Stimulated activated CD4-positive, alpha-beta T cell treated with anti-CD3 and anti-CD28 coated beads, Interleukin-1b, Interleukin-23, amount 100 ng/mL, for 4 hours (primary cell): ENCODE data around the gene SLC4A8.

Source experiments
- DNase-seq, 2 donors: peaks; one replicate each; pipeline ENCODE4 v3.0.0-alpha.2; 2020; ENCODE audit warnings: low read depth in 2 of 2

SLC4A8 gene

DNA sequence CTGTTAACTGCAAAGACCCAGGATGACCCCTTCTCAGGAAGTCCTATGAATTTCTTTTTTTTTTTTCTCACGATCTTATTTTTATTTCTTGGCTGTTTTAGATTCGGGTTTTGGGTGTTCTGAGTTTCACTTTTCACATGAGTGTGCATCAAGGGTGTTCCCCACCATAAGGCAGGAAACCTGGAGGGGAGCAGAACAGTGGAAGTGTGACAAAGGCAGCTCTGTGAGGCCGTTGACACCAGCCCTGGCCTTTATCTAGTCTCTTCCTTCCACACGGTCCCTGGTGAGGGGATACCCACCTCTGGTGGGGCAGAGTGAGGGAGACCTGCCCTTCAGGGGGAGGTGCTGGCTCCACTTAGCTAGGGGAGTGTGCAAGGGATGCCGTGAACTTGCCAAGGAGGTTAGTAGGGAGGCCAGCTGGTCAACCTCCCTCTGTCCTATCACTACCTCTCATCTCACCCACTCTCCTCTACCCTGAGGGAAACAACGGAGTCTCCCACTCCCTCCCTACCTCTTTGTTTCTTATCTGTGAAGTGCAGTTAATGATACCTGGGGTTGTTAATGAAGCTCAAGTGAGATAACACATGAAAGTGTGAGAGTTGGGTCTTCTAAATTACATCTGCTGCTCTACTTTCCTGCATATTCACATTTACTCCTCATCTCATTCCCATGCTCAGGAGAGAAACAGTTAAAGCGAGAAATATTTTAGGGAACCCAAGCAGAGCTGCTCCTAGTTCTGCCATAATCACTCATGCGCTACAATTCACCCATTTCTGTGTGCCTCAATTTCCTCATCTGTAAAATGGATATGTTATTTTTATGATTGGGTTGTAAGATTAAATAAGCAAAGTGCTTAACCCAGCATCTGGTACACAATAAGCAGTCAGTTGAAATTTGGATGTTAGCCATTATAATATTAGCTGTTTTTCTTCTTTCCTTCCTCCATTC is 29.1 kb upstream of the SLC4A8 start:
- DNase-seq = no peak

GRCh38 chr12:51397670-51398069 is 27.0 kb upstream of the SLC4A8 start:
- DNase-seq = no peak

DNA sequence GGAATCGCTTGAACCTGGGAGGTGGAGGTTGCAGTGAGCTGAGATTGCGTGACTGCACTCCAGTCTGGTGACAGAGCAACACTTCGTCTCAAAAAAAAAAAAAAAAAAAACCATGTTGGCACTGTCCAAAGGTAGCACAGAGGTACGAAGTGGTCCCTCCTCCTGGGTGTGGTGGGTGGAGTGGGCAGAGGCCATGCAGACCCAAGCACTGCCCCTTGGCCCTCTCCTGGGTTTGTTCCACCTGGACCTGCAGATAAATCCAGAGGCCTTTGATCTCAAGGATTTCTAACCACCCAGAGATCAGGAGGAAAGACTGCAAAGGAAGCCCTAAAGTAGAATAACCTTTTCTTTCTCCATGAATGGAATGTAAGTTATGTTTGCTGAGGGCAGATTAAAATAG is 24.7 kb upstream of the SLC4A8 start:
- DNase-seq = no peak

- DNase-seq = no peak
Measured at GRCh38 chr12:51401020-51401419, 23.6 kb upstream of the SLC4A8 start.

GRCh38 chr12:51401486-51401885 is 23.1 kb upstream of the SLC4A8 start:
- DNase-seq = no peak

DNA sequence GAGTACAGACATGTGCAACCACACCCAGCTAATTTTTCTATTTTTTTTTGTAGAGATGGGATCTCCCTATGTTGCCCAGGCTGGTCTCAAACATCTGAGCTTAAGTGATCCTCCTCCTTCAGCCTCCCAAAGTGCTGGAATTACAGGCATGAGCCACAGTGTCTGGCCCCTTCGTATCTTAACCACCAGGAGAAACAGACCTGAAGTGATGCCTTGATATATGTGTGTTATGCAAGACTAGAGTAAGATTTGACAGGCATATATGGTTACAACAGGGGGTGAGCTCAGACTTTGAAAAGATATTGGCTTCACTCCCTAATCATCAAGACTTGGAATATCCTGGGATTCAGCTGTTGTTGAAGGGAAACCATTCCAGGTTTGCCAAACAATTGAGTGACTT is 22.7 kb upstream of the SLC4A8 start:
- DNase-seq = no peak

DNA sequence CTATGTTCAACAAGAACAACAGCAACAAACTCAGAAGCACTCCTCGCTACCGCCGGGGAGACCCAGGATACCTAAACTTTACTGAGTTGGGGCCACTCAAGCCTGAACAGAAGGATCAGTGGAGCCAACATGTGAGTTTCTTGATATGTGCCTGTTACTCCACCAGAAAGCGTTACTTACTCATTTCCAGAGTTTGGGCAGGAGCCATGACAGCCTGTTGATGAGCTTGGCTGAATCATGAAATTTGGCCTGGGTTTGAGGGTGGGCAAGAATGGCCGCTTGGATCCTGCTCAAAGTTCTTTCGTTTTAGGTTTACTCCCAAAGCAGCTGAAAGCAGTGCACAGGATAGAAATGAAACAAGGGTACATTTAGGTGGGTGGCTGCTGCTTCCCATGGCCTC is 21.5 kb upstream of the SLC4A8 start:
- no peak for DNase-seq

GRCh38 chr12:51403681-51404136 is 20.9 kb upstream of the SLC4A8 start:
- no peak for DNase-seq

GRCh38 chr12:51404627-51405026 is 20.0 kb upstream of the SLC4A8 start:
- no peak for DNase-seq

DNA sequence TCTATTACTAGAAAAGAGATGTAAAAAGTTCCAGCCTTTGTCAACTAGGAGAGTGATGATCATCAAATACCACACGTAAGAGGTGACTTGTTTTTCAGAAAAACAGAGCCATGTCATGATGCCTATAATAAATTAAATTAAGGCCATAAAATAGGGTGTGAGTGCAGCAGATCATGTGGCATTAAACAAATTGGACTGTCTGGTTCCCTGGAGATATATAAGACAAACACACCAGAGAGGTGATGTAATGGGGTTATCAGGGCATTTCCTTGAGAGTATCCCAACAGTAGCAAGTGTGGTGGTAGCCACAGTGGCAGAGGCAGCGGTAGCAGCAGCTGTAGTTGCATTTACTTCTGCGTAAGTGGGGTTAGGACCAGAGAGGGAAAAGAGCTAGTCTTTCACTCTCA is 18.8 kb upstream of the SLC4A8 start:
- no peak for DNase-seq

DNA sequence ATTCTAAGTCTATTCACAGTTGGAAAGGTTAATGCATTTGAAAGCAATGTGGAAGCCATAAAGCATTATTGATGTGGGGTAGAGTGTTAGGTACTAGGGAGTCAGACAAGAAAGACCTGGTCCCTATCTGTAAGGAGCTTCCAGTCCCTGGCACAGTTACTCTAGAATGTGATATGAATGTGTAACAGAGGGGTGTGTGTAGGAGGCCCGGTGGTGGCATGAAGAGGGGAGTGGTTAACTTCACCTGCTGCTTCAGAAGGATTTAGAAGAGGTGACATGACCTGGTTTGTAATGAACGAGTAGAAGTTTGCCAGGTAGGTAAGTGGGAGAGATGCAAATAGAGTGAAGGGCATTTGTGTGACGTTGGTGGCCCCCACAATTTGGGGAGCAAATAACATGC is 18.3 kb upstream of the SLC4A8 start:
- no peak for DNase-seq

DNA sequence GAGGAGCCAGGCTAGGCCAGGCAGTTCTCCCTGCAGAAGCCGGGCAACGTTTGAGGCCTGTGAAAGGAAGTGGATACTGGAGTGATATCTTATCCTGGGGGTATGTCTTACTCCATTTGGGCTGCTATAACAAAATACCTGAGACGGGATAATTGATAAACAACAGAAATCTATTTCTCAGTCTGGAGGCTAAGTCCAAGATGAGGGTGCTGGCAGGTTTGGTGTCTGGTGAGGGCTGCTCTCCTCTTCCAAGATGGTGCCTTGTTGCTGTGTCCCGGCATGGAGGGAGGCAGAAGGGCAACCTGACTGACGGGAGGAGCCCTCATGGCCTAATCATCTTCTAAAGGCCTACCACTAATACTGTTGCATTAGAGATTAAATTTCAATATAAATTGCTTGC is 17.8 kb upstream of the SLC4A8 start:
- no peak for DNase-seq

GRCh38 chr12:51407604-51408003 is 17.0 kb upstream of the SLC4A8 start:
- no peak for DNase-seq

DNA sequence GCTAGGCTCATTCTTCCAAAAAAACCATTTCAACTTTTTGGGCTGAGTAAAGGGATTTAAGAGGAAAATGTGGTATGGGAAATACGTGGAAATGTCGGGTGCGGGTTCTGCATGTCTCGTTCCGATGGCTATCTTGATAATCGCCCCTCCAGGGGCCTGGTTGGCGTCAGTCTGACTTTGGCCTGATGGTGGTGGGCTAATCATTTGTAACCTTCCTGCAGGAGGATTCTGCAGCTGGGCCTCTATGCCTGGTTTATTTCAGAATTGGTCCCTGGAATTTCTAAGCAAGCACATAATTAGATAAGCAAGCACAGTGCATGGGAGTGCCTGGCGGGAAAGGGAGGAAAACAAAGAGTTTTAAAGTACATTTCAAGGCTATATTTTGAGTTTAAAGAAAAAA is 14.8 kb upstream of the SLC4A8 start:
- DNase-seq = no peak

DNA sequence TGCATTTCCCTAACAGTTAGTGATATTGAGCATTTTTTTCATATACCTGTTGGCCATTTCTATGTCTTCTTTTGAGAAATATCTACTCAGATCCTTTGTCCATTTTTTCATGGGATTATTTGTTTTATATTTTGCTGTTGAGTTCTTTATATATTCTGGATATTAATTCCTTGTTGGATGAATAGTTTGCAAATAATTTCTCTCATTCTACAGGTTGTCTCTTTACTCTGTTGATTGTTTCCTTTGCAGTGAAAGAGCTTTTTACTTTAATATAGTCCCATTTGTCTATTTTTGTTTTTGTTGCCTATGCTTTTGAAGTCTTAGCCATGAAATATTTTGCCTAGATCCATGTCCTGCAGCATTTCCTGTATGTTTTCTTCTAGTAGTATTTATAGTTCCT is 11.5 kb upstream of the SLC4A8 start:
- no peak for DNase-seq

DNA sequence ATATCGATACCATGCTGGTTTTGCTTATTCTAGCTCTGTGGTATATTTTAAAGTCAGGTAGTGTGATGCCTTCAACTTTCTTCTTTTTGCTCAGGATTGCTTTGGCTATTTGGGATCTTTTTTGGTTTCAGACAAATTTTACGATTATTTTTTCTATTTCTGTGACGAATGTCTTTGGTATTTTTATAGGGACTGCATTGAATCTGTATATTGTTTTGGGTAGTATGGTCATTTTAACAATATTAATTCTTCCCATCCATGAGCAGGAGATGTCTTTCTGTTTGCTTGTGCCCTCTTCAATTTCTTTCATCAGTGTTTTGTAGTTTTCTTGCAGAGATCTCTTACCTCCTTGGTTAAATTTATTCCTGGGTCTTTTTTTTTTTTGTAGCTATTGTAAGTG is 10.8 kb upstream of the SLC4A8 start:
- no peak for DNase-seq

DNA sequence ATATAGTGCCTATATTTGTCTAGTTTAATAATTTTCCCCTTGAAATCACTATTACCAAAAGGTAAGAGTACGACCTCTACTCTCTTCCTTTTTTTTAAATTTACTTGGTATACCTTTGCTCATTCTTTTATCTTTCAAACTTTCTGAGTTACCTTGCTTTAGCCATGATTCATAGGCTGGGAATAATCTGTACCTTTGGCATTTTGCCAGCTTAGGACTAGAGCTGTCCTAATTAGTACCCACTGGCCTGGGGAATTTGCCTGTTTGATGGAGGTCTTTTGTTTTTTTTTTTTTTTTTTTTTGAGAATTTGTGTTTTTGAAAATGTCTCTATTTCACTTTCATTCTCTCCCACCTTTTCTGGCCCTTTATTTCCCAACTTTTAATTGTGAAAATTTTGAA is 8.7 kb upstream of the SLC4A8 start:
- no peak for DNase-seq

DNA sequence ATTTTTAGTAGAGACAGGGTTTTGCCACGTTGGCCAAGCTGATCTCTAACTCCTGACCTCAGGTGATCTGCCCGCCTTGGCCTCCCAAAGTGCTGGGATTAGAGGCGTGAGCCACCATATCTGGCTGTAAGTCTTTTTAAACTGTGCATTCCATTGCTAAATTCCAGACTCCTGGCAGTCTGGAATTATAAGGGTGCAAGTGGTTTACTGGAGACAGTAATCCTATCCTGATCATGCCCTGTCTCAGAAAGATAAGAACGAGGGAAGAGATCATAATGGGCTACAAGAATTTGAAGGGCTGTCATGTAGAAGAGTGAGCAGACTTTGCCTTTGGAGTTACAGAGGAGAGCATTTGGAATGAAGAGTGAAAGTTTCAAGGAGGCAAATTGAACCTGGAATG is 6.8 kb upstream of the SLC4A8 start:
- no peak for DNase-seq

- DNase-seq = no peak
Measured at GRCh38 chr12:51419425-51420193, 5.0 kb upstream of the SLC4A8 start.

DNA sequence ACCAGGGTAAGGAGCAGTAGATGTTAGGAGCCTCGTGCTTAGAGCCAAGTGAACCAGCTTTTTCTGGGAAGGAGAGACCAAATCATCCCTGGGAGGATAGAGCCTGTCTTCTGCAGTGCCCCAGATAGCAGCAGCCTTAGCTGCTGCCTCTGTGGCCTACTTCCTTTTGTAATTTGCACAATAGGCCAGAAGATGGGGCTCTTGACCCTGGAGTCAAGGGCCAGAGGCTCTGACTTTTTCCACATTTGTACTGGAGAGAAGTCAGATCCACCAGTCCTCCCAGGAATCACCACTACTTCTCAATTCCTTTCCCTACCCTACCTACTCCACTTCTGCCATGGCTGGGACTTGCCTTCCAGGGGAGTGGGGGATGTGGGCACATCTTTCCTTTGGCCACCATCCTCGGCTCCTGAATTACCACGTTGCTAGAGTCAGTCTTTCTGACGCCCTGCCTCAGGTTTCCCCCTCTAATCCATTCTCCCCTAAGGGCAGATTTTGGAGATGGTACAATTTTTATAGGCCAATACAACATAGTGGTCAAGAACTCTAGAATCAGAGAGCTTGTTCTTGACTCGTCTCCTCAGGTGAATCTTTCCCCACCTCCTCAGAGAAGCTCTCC is 3.3 kb upstream of the SLC4A8 start:
- peak; percentile 1 to 16 for DNase-seq

- DNase-seq = no peak
Measured at GRCh38 chr12:51424094-51424661, 453 bp upstream of the SLC4A8 start.

GRCh38 chr12:51428256-51428655 is 3.6 kb downstream of the SLC4A8 start:
- DNase-seq = no peak
